Parathyroid adenoma (tissue), 2 donors: Measurements from ENCODE around the gene RAP1GAP2.

Experiments
- H2AFZ ChIP-seq: fragments of 300-600 bp; sonication (generic); one replicate; pipeline ENCODE4 v1.7.0; 2017; ENCODE audit warnings: antibody characterized with exemption, mild to moderate bottlenecking
- H3K27ac ChIP-seq: fragments of 300-600 bp; sonication (generic); one replicate; pipeline ENCODE4 v1.7.0; 2017
- H3K27me3 ChIP-seq: fragments of 300-600 bp; sonication (generic); one replicate; pipeline ENCODE4 v1.7.0; 2017; ENCODE audit warnings: low read length; ENCODE audit not compliant: control insufficient read depth, insufficient read depth
- H3K36me3 ChIP-seq: fragments of 300-600 bp; sonication (generic); one replicate; pipeline ENCODE4 v1.7.0; 2017; ENCODE audit warnings: low read length; ENCODE audit not compliant: control insufficient read depth, insufficient read depth
- H3K4me1 ChIP-seq: fragments of 300-600 bp; sonication (generic); one replicate; pipeline ENCODE4 v1.7.0; 2017; ENCODE audit warnings: control low read depth
- H3K4me2 ChIP-seq: fragments of 300-600 bp; sonication (generic); one replicate; pipeline ENCODE4 v1.7.0; 2017; ENCODE audit warnings: low read length
- H3K4me3 ChIP-seq: fragments of 300-600 bp; sonication (generic); one replicate; pipeline ENCODE4 v1.7.0; 2017; ENCODE audit warnings: low read depth, low read length
- H3K79me2 ChIP-seq: fragments of 300-600 bp; sonication (generic); one replicate; pipeline ENCODE4 v1.7.0; 2017; ENCODE audit warnings: control low read depth
- H3K9ac ChIP-seq: fragments of 300-600 bp; sonication (generic); one replicate; pipeline ENCODE4 v1.7.0; 2017; ENCODE audit warnings: mild to moderate bottlenecking
- H3K9me3 ChIP-seq: fragments of 300-600 bp; sonication (generic); one replicate; pipeline ENCODE4 v1.7.0; 2017; ENCODE audit warnings: low read length; ENCODE audit not compliant: control insufficient read depth
- CTCF ChIP-seq: fragments of 300-600 bp; sonication (generic); IDR thresholded peaks from one replicate; pipeline ENCODE4 v1.7.0; 2017; ENCODE audit warnings: antibody characterized with exemption, mild to moderate bottlenecking
- donor health status: primary hyperparathyroidism.

RAP1GAP2 gene

GRCh38 chr17:2965621-2966595 is 169.7 kb downstream of the RAP1GAP2 start:
- Histone ChIP-seq H3K79me2 (no peaks in the 10 kb centered on the region), H3K9me3 (no peaks in the 10 kb centered on the region), H3K36me3 (no peaks in the 10 kb centered on the region), H3K9ac (no peak overlapping the region), H3K4me1 (peaks cover 8% of the 10 kb centered on the region), H3K4me3 (no peak overlapping the region), H3K27me3 (no peaks in the 10 kb centered on the region), H3K4me2 (peak overlapping the region; percentile 17), H3K27ac (peak overlapping the region; percentile 0), H2AFZ (peak overlapping the region; percentile 42)
- no peak for TF ChIP-seq CTCF

- H3K27ac ChIP-seq = no peak overlapping the region
These were observed 171.3 kb downstream of the RAP1GAP2 start for GRCh38 chr17:2967515-2967914.

GRCh38 chr17:2971851-2972250 is 175.6 kb downstream of the RAP1GAP2 start:
- no peak overlapping the region for H3K4me2 ChIP-seq
- H3K27me3 ChIP-seq = no peaks in the 10 kb centered on the region
- H2AFZ ChIP-seq = no peak overlapping the region
- H3K9me3 ChIP-seq = no peaks in the 10 kb centered on the region
- no peak for TF ChIP-seq CTCF
- H3K79me2 ChIP-seq = no peaks in the 10 kb centered on the region
- H3K9ac ChIP-seq = no peak overlapping the region
- H3K27ac ChIP-seq = no peak overlapping the region
- H3K4me3 ChIP-seq = no peak overlapping the region
- H3K4me1 ChIP-seq = no peaks in the 10 kb centered on the region
- no peaks in the 10 kb centered on the region for H3K36me3 ChIP-seq

More at GRCh38 chr17:2967515-2967914, 171.3 kb downstream of the RAP1GAP2 start:
- no peak overlapping the region for H3K4me3 ChIP-seq
- TF ChIP-seq CTCF = no peak
- no peak overlapping the region for H3K9ac ChIP-seq
- H3K79me2 ChIP-seq = no peaks in the 10 kb centered on the region
- no peaks in the 10 kb centered on the region for H3K36me3 ChIP-seq
- no peak overlapping the region for H2AFZ ChIP-seq
- H3K27me3 ChIP-seq = no peaks in the 10 kb centered on the region
- H3K9me3 ChIP-seq = no peaks in the 10 kb centered on the region
- no peak overlapping the region for H3K4me2 ChIP-seq
- peaks cover 8% of the 10 kb centered on the region for H3K4me1 ChIP-seq

GRCh38 chr17:2972749-2973148 is 176.5 kb downstream of the RAP1GAP2 start:
- Histone ChIP-seq H3K36me3 (no peaks in the 10 kb centered on the region), H3K9me3 (no peaks in the 10 kb centered on the region), H3K4me3 (no peak overlapping the region), H3K9ac (no peak overlapping the region), H3K79me2 (no peaks in the 10 kb centered on the region), H2AFZ (no peak overlapping the region), H3K4me1 (no peaks in the 10 kb centered on the region), H3K4me2 (no peak overlapping the region), H3K27ac (no peak overlapping the region), H3K27me3 (no peaks in the 10 kb centered on the region)
- no peak for TF ChIP-seq CTCF
